HL-60 (cell line): ENCODE results near the gene LILRB2.
"Not testable (repeated sequence)": the region's sequence is repeated elsewhere in the genome, so short reads cannot be mapped to it uniquely, and the experiment has no call there.

Experiments
- CTCF ChIP-seq: IDR thresholded peaks from one replicate; pipeline ENCODE4 v1.5.1; 2011; ENCODE audit warnings: low read length, control low read depth, inconsistent platforms; ENCODE audit not compliant: insufficient read depth
- POLR2AphosphoS5 ChIP-seq: IDR thresholded peaks from 2 replicates; pipeline ENCODE4 v1.6.1; 2012; ENCODE audit warnings: low read depth
- REST ChIP-seq: IDR thresholded peaks from 2 replicates; pipeline ENCODE4 v1.6.1; 2012; ENCODE audit warnings: low read depth; ENCODE audit not compliant: insufficient replicate concordance
- SPI1 ChIP-seq: IDR thresholded peaks from 2 replicates; pipeline ENCODE4 v1.6.1; 2012; ENCODE audit warnings: low read depth, mild to moderate bottlenecking, borderline replicate concordance

- TF ChIP-seq CTCF, REST, SPI1, POLR2AphosphoS5: not testable (repeated sequence)
Observed at GRCh38 chr19:54322295-54322694, 41.4 kb upstream of the LILRB2 start.
